Naive thymus-derived CD4-positive, alpha-beta T cell (primary cell): ENCODE measurements around the gene MCL1. TPM values are rescaled to one million over a fixed set of nuclear protein-coding genes. Genes with fewer than 3 reads are reported as not detected.
"Not testable (repeated sequence)": the region's sequence is repeated elsewhere in the genome, so short reads cannot be mapped to it uniquely, and the experiment has no call there.

Source experiments
- ATAC-seq: fragments of 150-1000 bp; cut with Tn5 transposase; 2 replicates; pipeline ENCODE4 v1.10.0; 2021; ENCODE audit warnings: mild to moderate bottlenecking, moderate library complexity
- CTCF ChIA-PET: fragments of 350-600 bp; sonication (Branson Sonifier 250); formaldehyde crosslinking; loops from one replicate; lab custom pipeline; 2021; ENCODE audit warnings: antibody characterized with exemption; lab: Charles Lee
- POLR2A ChIA-PET: fragments of 350-600 bp; sonication (Branson Sonifier 250); formaldehyde crosslinking; loops from one replicate; lab custom pipeline; 2021; ENCODE audit warnings: antibody characterized with exemption, inconsistent platforms; lab: Charles Lee
- DNase-seq, 9 donors: peaks; one replicate each; pipeline versions ENCODE4 v3.0.0 to v3.0.0-alpha.2; 2020 to 2022; ENCODE audit warnings: mixed read lengths in 1 of 9
- H3K27ac ChIP-seq: one replicate; pipeline ENCODE4 v1.7.0; 2013; ENCODE audit warnings: mild to moderate bottlenecking, low read depth, low read length, moderate library complexity
- H3K27me3 ChIP-seq, 2 donors: one replicate each; pipeline ENCODE4 v1.7.0; 2013; ENCODE audit warnings: low read length in 2 of 2, mild to moderate bottlenecking in 2 of 2, moderate library complexity in 2 of 2; ENCODE audit not compliant: control insufficient read depth in 2 of 2, insufficient read depth in 2 of 2
- H3K36me3 ChIP-seq, 3 experiments: 1 replicate in 2 of 3; 2 replicates in 1 of 3; pipeline ENCODE4 v1.7.0; 2013; ENCODE audit warnings: low read length in 3 of 3, mild to moderate bottlenecking in 3 of 3, moderate library complexity in 1 of 3; ENCODE audit not compliant: insufficient read depth in 3 of 3, control insufficient read depth in 2 of 3
- H3K4me1 ChIP-seq, 2 donors: one replicate each; pipeline ENCODE4 v1.7.0; 2013; ENCODE audit warnings: low read length in 2 of 2, mild to moderate bottlenecking in 2 of 2, moderate library complexity in 1 of 2; ENCODE audit not compliant: control insufficient read depth in 2 of 2, insufficient read depth in 2 of 2
- H3K4me3 ChIP-seq: 2 replicates; pipeline ENCODE4 v1.7.0; 2013; ENCODE audit warnings: mild to moderate bottlenecking, low read length
- H3K9me3 ChIP-seq, 3 experiments: 1 replicate in 2 of 3; 2 replicates in 1 of 3; pipeline ENCODE4 v1.7.0; 2013; ENCODE audit warnings: low read length in 3 of 3; ENCODE audit not compliant: control insufficient read depth in 2 of 3
- H3K27ac Mint-ChIP-seq, 9 donors: one replicate each; pipeline ENCODE4 v1.8.0; 2020 to 2022; ENCODE audit warnings: mixed read lengths in 9 of 9, mild to moderate bottlenecking in 8 of 9, moderate library complexity in 5 of 9, inconsistent platforms in 2 of 9
- H3K27me3 Mint-ChIP-seq, 5 donors: one replicate each; pipeline ENCODE4 v1.8.0; 2021 to 2022; ENCODE audit warnings: mixed read lengths in 5 of 5, mild to moderate bottlenecking in 1 of 5
- H3K36me3 Mint-ChIP-seq, 5 donors: one replicate each; pipeline ENCODE4 v1.8.0; 2020 to 2022; ENCODE audit warnings: mixed read lengths in 5 of 5, mild to moderate bottlenecking in 3 of 5, inconsistent platforms in 1 of 5
- H3K4me1 Mint-ChIP-seq, 7 donors: one replicate each; pipeline ENCODE4 v1.8.0; 2020 to 2022; ENCODE audit warnings: mixed read lengths in 7 of 7, mild to moderate bottlenecking in 3 of 7, inconsistent platforms in 1 of 7
- H3K4me3 Mint-ChIP-seq, 10 donors: one replicate each; pipeline ENCODE4 v1.8.0; 2020 to 2022; ENCODE audit warnings: mild to moderate bottlenecking in 10 of 10, mixed read lengths in 10 of 10, moderate library complexity in 6 of 10, inconsistent platforms in 2 of 10
- H3K9me3 Mint-ChIP-seq, 11 donors: one replicate each; pipeline ENCODE4 v1.8.0; 2020 to 2022; ENCODE audit warnings: mixed read lengths in 11 of 11, mild to moderate bottlenecking in 4 of 11, inconsistent platforms in 1 of 11, moderate library complexity in 1 of 11
- intact Hi-C, 2 donors: fragments of 100-400 bp; cut with micrococcal nuclease; formaldehyde crosslinking; loops; one replicate each; pipeline ENCODE4 v1.15.1; 2023
- polyA plus RNA-seq, 2 donors: library from polyadenylated mRNA; unstranded; fragments of 300-500 nt; fragmentation: Illumina TruSeq; gene quantifications; one replicate each; pipeline ENCODE4 v1.2.3, GENCODE V29; 2021
- total RNA-seq, 6 experiments: library from RNA in 5 of 6; stranded (reverse) in 5 of 6; gene quantifications; 1 replicate in 5 of 6; 2 replicates in 1 of 6; pipeline ENCODE4 v1.2.3 and lab custom pipeline; 2021 to 2026

MCL1 gene
- total and polyA plus RNA-seq, 7 experiments from 2014 or later, result 171 to 1,400 (median 314) TPM

GRCh38 chr1:150624134-150624533 lies 44.7 kb upstream of the MCL1 start:
- H3K36me3 Mint-ChIP-seq, result peaks cover 15 to 50% (median 34%) of the 10 kb centered on the region in 5 donors
- ChIA-PET CTCF (interaction anchor here (12.1 kb wide), 1 partner anchor 61 kb away, joined by 272 read pairs; no protein-coding TSS in a partner anchor), POLR2A (interaction anchor here (1.5 to 16.6 kb wide), 3 partner anchors 10 to 60 kb away, joined by 5 to 254 read pairs (median 92); partner anchors contain the start of gene MCL1)
- H3K4me3 Mint-ChIP-seq, H3K4me3 ChIP-seq, ATAC-seq, intact Hi-C loops, H3K27ac ChIP-seq, H3K9me3 Mint-ChIP-seq, H3K27me3 Mint-ChIP-seq, DNase-seq, H3K9me3 ChIP-seq, H3K27me3 ChIP-seq: not testable (repeated sequence)
- H3K27ac Mint-ChIP-seq, result peak overlapping the region in 4 of 9 donors; percentile 37 to 65 (median 59)
- Histone ChIP-seq H3K4me1 (peaks cover 13 to 44% of the 10 kb centered on the region in 2 donors), H3K36me3 (peaks cover 4 to 65% (median 34%) of the 10 kb centered on the region in 3 experiments)
- H3K4me1 Mint-ChIP-seq, result peaks cover 20 to 77% (median 46%) of the 10 kb centered on the region in 7 donors

GRCh38 chr1:150622303-150622975 lies 43.0 kb upstream of the MCL1 start:
- intact Hi-C loops, result no loop called here
- Histone ChIP-seq H3K27ac (peak overlapping the region; percentile 49), H3K4me3 (no peak overlapping the region), H3K27me3 (no peaks in the 10 kb centered on the region), H3K36me3 (peaks cover 4 to 70% (median 31%) of the 10 kb centered on the region in 3 experiments), H3K4me1 (peaks cover 5 to 32% of the 10 kb centered on the region in 2 donors), H3K9me3 (no peaks in the 10 kb centered on the region)
- POLR2A ChIA-PET, result interaction anchor here (0.5 to 16.6 kb wide), 4 partner anchors 11 to 326 kb away, joined by 3 to 254 read pairs (median 48); partner anchors contain the start of gene MCL1
- Mint-ChIP-seq H3K4me3 (peak overlapping the region in 3 of 10 donors; percentile 3 to 64 (median 54)), H3K27ac (peak overlapping the region; percentile 48 to 91 (median 78)), H3K9me3 (no peaks in the 10 kb centered on the region), H3K27me3 (no peaks in the 10 kb centered on the region), H3K4me1 (peaks cover 18 to 67% (median 47%) of the 10 kb centered on the region in 7 donors), H3K36me3 (peaks cover 15 to 48% (median 34%) of the 10 kb centered on the region in 5 donors)
- ATAC-seq (no peak), DNase-seq (no peak)
- CTCF ChIA-PET, result interaction anchor here (1.3 to 12.1 kb wide), 3 partner anchors 16 to 60 kb away, joined by 3 to 272 read pairs (median 5); partner anchors contain the start of gene MCL1

DNA sequence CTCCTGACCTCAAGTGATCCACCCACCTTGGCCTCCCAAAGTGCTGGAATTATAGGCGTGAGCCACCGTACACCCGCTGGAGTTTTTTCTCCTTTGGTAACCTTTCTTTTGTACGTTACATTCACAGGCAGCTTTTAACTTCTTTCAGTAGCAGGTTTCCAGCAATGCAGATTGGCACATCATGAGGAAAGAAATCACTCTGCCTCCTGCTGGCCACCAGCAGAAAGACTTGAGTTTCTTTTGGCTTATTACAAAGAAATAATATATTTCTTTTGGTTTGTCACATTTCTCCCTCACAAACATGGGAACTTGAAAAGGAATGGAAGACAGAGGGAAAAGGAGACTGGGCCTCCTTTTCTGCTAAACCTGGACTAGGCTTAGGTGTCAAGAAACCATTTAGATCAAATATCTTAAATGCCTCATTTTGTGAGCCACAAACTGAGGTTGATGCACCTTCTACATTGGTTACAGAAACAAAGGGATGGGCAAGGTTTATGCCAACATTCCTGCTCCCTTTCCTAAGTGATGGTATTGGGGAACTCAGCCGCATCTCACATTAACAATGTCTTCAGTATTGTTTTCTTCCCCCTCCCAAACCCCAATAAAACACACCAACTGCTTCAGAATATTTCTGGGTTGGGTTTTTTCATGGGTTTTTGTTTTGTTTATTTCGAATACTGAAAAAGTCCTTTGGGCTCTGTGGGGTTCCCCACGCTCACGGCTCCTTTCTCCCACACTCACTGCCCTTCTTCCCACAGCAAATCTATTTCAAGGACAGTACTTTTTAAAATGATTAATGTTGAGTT lies 42.3 kb upstream of the MCL1 start:
- H3K27ac ChIP-seq, result peak overlapping the region; percentile 49
- H3K4me3 Mint-ChIP-seq, result peak overlapping the region in 8 of 10 donors; percentile 16 to 64 (median 46)
- POLR2A ChIA-PET, result interaction anchor here (0.9 to 16.6 kb wide), 3 partner anchors 10 to 58 kb away, joined by 3 to 254 read pairs (median 92); partner anchors contain the start of gene MCL1

GRCh38 chr1:150620919-150621318 lies 41.5 kb upstream of the MCL1 start:
- Mint-ChIP-seq H3K4me3 (peak overlapping the region in 1 of 10 donors; percentile 55), H3K36me3 (peaks cover 15 to 49% (median 41%) of the 10 kb centered on the region in 5 donors), H3K27ac (peak overlapping the region in 8 of 9 donors; percentile 52 to 91 (median 80)), H3K27me3 (no peaks in the 10 kb centered on the region), H3K4me1 (peaks cover 20 to 69% (median 54%) of the 10 kb centered on the region in 7 donors), H3K9me3 (no peaks in the 10 kb centered on the region)
- DNase-seq (no peak), ATAC-seq (no peak)
- peaks cover 3 to 63% (median 15%) of the 10 kb centered on the region in 3 experiments for H3K36me3 ChIP-seq
- POLR2A ChIA-PET, result interaction anchor here (0.7 to 16.6 kb wide), 6 partner anchors 9 to 224 kb away, joined by 3 to 254 read pairs (median 4); partner anchors contain the start of genes ENSA and MCL1
- CTCF ChIA-PET, result interaction anchor here (0.6 to 12.1 kb wide), 7 partner anchors 8 to 58 kb away, joined by 3 to 272 read pairs (median 4); partner anchors contain the start of gene ENSA
- peak overlapping the region; percentile 43 for H3K27ac ChIP-seq
- H3K4me1 ChIP-seq, result peaks cover 11 to 29% of the 10 kb centered on the region in 2 donors
- intact Hi-C loops, result loop anchor here (1.0 to 2.0 kb wide), 11 partner anchors 8 to 536 kb away; partner anchors contain the start of genes MCL1 (in 2 of the 2) and TNFAIP8L2 (in 1 of the 2)
- no peaks in the 10 kb centered on the region for H3K27me3 ChIP-seq
- H3K4me3 ChIP-seq, result no peak overlapping the region
- H3K9me3 ChIP-seq, result no peaks in the 10 kb centered on the region

More for the DNA sequence above, 42.3 kb upstream of the MCL1 start:
- CTCF ChIA-PET, result interaction anchor here (0.6 to 12.1 kb wide), 9 partner anchors 8 to 299 kb away, joined by 3 to 272 read pairs (median 5); partner anchors contain the start of genes ENSA and MCL1
- no peak overlapping the region for H3K4me3 ChIP-seq
- DNase-seq (peak in 7 of 9 donors; percentile 53 to 74 (median 65)), ATAC-seq (peak; percentile 78)
- intact Hi-C loops, result loop anchor here (1.0 to 2.0 kb wide), 11 partner anchors 8 to 535 kb away; partner anchors contain the start of genes MCL1 (in 2 of the 2) and TNFAIP8L2 (in 1 of the 2)
- H3K36me3 ChIP-seq, result peaks cover 4 to 70% (median 23%) of the 10 kb centered on the region in 3 experiments
- H3K27me3 Mint-ChIP-seq, result no peaks in the 10 kb centered on the region
- H3K9me3 Mint-ChIP-seq, result no peaks in the 10 kb centered on the region
- peaks cover 17 to 65% (median 51%) of the 10 kb centered on the region in 7 donors for H3K4me1 Mint-ChIP-seq
- peaks cover 15 to 48% (median 39%) of the 10 kb centered on the region in 5 donors for H3K36me3 Mint-ChIP-seq
- H3K27ac Mint-ChIP-seq, result peak overlapping the region; percentile 48 to 91 (median 83)
- no peaks in the 10 kb centered on the region for H3K9me3 ChIP-seq
- no peaks in the 10 kb centered on the region for H3K27me3 ChIP-seq
- peaks cover 5 to 32% of the 10 kb centered on the region in 2 donors for H3K4me1 ChIP-seq

DNA sequence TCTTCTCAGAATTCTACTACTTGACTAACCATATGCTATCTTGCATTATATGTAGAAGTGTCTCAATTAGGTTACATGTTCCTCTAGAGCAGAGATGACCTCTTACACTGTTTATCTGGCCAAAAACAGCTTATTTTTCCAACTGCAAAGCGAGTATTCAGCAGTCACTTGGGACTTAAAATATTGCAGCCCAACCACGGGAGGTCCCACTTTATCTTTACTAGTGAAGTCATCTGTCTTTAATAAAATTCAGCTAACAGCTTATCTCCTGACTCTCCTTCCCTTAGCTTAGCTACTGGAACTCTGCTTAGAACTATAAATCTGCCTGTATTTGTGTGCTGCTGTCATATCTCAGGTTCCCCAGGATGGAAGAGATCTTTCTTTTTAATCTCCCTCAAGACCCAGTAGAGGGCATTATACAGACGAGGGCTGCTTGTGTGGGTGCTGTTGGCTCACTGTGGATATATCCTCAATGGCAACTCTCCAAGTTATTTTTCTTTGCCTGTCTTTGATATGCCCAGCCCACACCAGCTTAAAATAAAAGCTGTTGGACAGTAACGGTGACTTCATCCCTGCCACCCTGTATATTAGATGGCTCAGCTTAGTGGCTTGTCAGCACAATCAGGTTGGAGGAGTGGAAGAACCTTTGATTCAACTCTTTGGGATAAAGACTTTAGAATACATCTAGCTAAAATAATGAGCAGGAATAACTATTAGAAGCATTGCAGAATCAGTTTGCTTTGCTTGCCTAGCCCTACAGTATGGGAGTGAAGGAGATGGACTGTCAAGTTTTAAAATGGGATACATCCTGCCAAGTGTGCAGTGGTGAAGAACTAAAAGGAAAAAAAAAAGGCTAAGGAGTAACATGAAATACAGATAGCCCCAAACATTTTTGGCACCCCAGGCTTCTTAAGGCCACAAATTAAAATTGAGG lies 40.4 kb upstream of the MCL1 start:
- Histone ChIP-seq H3K4me1 (peaks cover 20 to 34% of the 10 kb centered on the region in 2 donors), H3K4me3 (no peak overlapping the region), H3K27me3 (no peaks in the 10 kb centered on the region), H3K27ac (peak overlapping the region; percentile 43), H3K36me3 (peaks cover 0 to 57% (median 7%) of the 10 kb centered on the region in 3 experiments), H3K9me3 (no peaks in the 10 kb centered on the region)
- H3K4me3 Mint-ChIP-seq, result peak overlapping the region in 2 of 10 donors; percentile 29 to 54
- no peaks in the 10 kb centered on the region for H3K9me3 Mint-ChIP-seq
- CTCF ChIA-PET, result interaction anchor here (0.6 to 12.1 kb wide), 12 partner anchors 10 to 366 kb away, joined by 3 to 272 read pairs (median 4); partner anchors contain the start of genes ENSA and MCL1
- peaks cover 15 to 45% (median 42%) of the 10 kb centered on the region in 5 donors for H3K36me3 Mint-ChIP-seq
- H3K27ac Mint-ChIP-seq, result peak overlapping the region; percentile 8 to 91 (median 65)
- DNase-seq (peak in 4 of 9 donors; percentile 18 to 36 (median 26)), ATAC-seq (peak; percentile 66)
- H3K4me1 Mint-ChIP-seq, result peaks cover 28 to 74% (median 57%) of the 10 kb centered on the region in 7 donors
- POLR2A ChIA-PET, result interaction anchor here (0.5 to 16.6 kb wide), 11 partner anchors 10 to 225 kb away, joined by 3 to 254 read pairs (median 3); partner anchors contain the start of genes ENSA and MCL1
- H3K27me3 Mint-ChIP-seq, result no peaks in the 10 kb centered on the region
- intact Hi-C loops, result loop anchor here (2.0 to 10.0 kb wide), 7 partner anchors 15 to 537 kb away; partner anchors contain the start of genes TNFAIP8L2 (in 2 of the 2), MCL1 (in 1 of the 2), MINDY1 (in 1 of the 2) and PRUNE1 (in 1 of the 2)
